ENCODE data around the gene NACC1.

Gene NACC1

DNA sequence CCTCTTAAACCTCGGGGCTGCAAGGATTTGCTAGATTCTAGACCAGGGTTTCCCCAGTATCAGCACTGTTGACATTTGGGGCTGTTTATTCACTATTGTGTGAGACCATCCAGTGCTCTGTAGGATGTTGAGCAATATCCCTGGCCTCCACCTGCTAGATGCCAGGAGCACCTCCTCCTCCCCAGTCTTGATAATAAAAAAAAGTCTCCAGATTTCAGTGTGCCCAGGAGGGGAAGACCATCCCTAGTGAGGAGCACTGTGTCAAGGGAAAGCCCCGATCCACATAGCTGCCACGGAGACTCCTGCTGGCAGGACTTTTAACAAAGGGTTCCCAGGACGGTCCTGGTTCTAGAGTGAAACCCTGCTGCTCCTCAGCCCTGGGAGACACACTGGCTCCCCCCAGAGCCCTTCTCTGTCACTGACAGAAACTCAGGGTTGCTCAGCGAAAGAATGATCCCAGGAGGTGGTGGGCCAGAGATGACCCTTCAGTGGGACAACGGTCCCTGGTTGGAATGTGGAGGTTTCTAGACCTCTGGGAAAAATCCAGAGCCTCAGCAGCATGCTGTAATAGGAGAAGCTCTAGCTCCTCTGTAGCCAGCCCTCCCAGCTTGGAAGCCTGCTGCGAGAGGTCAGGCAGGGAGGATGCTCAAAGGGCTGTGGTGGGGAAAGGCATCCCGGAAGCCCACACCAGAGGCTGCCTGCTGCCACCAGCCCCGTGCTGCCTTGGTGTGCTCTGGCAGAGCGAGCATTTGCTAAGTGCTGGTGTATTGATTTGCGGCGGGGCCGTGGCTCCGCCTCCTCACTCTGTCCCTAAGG is 35.7 kb upstream of the NACC1 start:
- no peak overlapping the region for H3K4me3 ChIP-seq (ENCODE audit: low read depth, low read length)
- TF ChIP-seq, protein P1, sequence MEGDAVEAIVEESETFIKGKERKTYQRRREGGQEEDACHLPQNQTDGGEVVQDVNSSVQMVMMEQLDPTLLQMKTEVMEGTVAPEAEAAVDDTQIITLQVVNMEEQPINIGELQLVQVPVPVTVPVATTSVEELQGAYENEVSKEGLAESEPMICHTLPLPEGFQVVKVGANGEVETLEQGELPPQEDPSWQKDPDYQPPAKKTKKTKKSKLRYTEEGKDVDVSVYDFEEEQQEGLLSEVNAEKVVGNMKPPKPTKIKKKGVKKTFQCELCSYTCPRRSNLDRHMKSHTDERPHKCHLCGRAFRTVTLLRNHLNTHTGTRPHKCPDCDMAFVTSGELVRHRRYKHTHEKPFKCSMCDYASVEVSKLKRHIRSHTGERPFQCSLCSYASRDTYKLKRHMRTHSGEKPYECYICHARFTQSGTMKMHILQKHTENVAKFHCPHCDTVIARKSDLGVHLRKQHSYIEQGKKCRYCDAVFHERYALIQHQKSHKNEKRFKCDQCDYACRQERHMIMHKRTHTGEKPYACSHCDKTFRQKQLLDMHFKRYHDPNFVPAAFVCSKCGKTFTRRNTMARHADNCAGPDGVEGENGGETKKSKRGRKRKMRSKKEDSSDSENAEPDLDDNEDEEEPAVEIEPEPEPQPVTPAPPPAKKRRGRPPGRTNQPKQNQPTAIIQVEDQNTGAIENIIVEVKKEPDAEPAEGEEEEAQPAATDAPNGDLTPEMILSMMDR (conservative IDR thresholded peaks at IDR 0.05; ENCODE audit: low read depth, low read length), result peak; percentile 60
- DNase-seq (ENCODE audit: low read depth), result peak; percentile 94

DNA sequence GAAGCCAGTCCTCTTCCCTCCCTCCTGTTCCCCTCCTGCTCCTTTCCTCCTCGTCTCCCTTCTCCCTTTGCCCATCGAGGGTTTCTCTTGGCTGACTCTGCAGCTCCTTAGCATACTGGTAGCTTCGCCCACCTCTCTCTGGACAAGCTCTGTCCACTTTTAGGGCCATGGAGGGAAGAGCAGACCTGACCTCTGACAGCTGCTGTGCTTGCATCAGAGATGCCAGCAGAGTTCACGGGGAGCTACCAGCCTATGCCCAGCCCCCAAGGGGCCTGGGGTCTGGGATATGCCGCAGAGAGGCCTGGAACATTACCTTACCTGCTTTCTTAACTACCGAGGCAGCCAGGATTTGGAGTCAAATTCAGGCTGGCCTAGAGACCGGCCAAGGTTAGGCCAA is 35.1 kb upstream of the NACC1 start:
- no peak for DNase-seq (ENCODE audit: low read depth)
- TF ChIP-seq, protein P1 (conservative IDR thresholded peaks at IDR 0.05; ENCODE audit: low read depth, low read length), result no peak
- H3K4me3 ChIP-seq (ENCODE audit: low read depth, low read length), result no peak overlapping the region

DNA sequence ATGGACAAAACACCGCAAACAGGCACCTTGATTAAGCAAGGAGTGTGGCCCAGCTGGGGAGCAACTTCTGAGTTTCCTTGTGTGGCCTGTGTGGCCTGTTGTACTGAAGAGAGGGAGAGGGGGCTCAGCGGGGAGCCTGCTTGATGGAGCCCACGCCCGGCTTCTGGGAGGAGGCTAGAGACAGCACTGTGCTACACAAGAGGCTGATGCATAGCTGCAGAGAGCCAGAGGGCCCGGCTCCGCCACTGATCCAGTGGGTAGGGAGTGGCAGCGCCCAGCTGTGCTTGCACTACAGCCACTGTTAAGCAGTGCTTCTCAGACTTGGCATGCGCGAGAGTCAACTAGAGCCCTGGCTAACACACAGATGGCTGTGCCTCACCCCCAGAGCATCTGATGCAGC is 34.4 kb upstream of the NACC1 start:
- no peak overlapping the region for H3K4me3 ChIP-seq (ENCODE audit: low read depth, low read length)
- TF ChIP-seq, protein P1 (conservative IDR thresholded peaks at IDR 0.05; ENCODE audit: low read depth, low read length), result no peak
- peak; percentile 70 for DNase-seq (ENCODE audit: low read depth)

DNA sequence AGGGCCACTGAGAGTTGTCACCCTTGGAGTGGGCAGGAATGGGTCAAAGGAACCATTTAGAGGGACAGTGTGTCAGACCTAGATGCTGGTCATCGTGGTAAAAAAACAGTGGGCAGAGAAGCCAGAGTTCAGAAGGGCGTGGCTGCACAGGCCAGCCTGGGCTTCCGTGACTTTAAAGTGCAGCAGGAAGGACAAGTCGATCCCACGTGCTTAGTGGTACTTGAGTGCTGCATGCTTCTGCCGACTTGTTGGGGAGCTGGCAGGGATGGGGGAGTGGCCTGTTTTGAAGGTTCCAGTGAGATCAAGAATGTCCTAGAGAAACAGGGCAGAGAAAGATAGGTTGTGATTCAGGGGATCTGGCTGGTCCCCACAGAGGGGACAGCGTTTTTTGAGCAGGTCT is 32.4 kb upstream of the NACC1 start:
- TF ChIP-seq, protein P1 (conservative IDR thresholded peaks at IDR 0.05; ENCODE audit: low read depth, low read length), result no peak
- no peak overlapping the region for H3K4me3 ChIP-seq (ENCODE audit: low read depth, low read length)
- no peak for DNase-seq (ENCODE audit: low read depth)

DNA sequence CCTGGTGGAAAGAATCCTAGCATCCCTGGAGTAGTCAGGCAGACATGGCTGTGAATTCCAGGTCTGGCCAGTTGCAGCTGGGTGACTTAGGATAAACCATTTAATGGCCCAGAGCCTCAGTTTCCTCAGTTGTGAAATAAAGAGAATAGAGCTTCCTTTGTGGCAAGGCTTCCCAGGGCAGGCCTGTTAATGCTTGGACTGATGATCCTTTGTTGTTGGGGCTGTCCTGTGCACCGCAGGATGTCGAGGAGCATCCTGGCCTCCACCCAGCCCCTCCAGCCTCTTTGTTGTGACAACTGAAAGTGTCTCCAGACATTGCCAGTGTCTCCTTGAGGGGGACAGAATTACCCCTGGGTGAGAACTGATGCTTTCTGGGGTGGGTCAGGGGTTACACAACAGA is 31.7 kb upstream of the NACC1 start:
- TF ChIP-seq, protein P1 (conservative IDR thresholded peaks at IDR 0.05; ENCODE audit: low read depth, low read length), result no peak
- no peak overlapping the region for H3K4me3 ChIP-seq (ENCODE audit: low read depth, low read length)
- no peak for DNase-seq (ENCODE audit: low read depth)

DNA sequence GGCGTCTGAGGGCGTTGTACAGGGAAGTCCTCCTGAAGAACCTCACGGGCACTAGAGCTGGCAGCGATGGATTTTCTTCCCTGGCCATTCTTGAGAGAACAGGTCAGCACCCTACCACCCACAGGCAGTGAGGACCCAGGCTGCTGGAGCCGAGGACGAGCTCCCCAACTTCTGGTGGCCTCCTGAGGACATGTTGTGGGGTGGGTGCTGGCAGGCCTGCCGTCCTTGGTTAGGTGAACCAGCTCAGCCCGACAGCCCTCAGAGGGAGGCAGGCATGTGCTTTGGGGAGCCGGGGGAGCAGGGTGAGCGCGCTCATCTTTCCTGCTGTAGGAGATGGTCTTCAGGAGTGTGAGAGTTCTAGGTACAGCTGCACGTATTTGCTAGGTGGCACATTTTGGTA is 30.8 kb upstream of the NACC1 start:
- no peak for DNase-seq (ENCODE audit: low read depth)
- TF ChIP-seq, protein P1 (conservative IDR thresholded peaks at IDR 0.05; ENCODE audit: low read depth, low read length), result no peak
- H3K4me3 ChIP-seq (ENCODE audit: low read depth, low read length), result no peak overlapping the region
